Measurements from ENCODE around the gene SLC2A14.

- TF ChIP-seq EZH2 (IDR thresholded peaks at IDR 0.05; ENCODE audit: insufficient read depth, poor library complexity, severe bottlenecking) (no peak), EZH2phosphoT487 (IDR thresholded peaks at IDR 0.05; ENCODE audit: insufficient read depth, low read depth) (no peak)
These were observed 8.0 kb downstream of the SLC2A14 start for GRCh38 chr12:7864601-7865150.

Data from GM23248 (cell line).